Left cardiac atrium (tissue), 4 donors: Measurements from ENCODE around the gene SLC5A4. TPM values are rescaled to one million over a fixed set of nuclear protein-coding genes. Genes with fewer than 3 reads are reported as not detected.

Experiments used
- ATAC-seq, 2 donors: fragments of 200-7000 bp; cut with Tn5 transposase; one replicate each; pipeline ENCODE4 v1.9.1; 2020; ENCODE audit warnings: mild to moderate bottlenecking in 2 of 2, moderate library complexity in 2 of 2
- DNase-seq: peaks from one replicate; pipeline ENCODE4 v3.0.0-alpha.2; 2020
- intact Hi-C, 2 donors: fragments of 100-400 bp; cut with DNase I; formaldehyde crosslinking; loops; one replicate each; pipeline versions ENCODE4 v1.14.1 to v1.15.1; 2022 to 2023
- total RNA-seq, 2 donors: library from RNA; stranded (reverse); fragmentation: NEBNext Ultra II Directional; extraction: Animal tissue kit (Norgen Biotek cat#: 25700); gene quantifications; one replicate each; pipeline ENCODE4 v1.2.1, GENCODE V29; 2021
- donor health status: DM: no; HTN: yes; CAD: no.
- donor health status: DM: no; HTN: yes; CAD: no; lungs with severe emphysema.
- donor health status: DM: yes; HTN: yes; CAD: no.
- donor health status: Dilated cardiomyopathy.

Gene SLC5A4
- total RNA-seq, 2 donors from 2014 or later, result 0.31 TPM; not detected in 1

DNA sequence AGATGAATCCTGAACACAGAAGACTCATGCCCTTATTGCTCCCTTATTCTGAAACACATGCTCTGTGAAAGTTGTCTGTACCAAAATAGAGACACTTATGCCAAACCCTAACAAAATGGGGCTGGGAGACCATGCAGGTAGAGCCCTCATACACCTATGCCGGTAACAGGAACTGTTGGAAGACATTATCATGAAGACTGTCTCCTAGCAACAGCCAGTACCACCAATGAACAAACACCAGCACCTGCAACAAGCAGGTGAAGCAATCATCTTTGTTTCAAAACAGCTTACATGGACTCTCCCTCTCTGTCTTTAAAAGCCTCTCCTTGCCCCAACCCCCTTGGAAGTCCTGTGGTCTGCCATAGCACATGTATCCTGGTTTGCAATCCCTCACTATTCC is 17.2 kb downstream of the SLC5A4 start:
- DNase-seq (no peak), ATAC-seq (no peak)
- intact Hi-C loops, result no loop called here

- DNase-seq (no peak), ATAC-seq (no peak)
- intact Hi-C loops, result no loop called here
Observed at GRCh38 chr22:32236970-32237369, 18.2 kb downstream of the SLC5A4 start.

- intact Hi-C loops, result no loop called here
- ATAC-seq, result no peak
- no peak for DNase-seq
Observed at GRCh38 chr22:32233091-32233490, 22.1 kb downstream of the SLC5A4 start.

DNA sequence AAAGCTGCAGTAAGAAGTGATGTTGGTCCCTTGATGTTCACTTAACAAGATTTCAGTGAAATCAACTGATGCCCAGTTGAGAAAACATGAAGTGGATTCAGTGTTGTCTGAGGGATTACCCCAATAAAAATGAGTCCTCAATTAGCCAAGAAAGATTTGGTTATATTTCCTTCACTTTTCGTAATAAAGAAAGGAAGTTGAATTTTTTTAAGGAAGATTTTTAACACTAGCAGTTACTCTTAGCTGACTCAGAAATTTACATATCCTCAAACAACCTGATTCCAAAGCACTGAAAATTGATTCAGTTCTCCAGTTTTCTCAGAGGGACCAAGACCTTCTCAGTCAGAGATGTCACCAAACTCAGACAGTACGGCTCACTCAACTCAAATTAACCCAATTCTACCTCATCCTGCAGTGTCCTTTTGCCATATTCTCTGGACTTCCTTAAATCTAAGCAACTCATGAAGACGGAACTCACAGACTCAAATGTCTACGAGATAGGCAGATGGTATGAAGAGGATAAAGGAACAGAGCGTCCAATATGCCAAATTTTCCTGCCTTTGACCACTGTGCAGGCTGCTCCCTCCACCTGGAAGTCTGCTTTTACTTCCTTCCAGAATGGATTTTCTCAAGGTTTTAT is 22.8 kb downstream of the SLC5A4 start:
- DNase-seq, result no peak
- intact Hi-C loops, result no loop called here
- no peak for ATAC-seq

DNA sequence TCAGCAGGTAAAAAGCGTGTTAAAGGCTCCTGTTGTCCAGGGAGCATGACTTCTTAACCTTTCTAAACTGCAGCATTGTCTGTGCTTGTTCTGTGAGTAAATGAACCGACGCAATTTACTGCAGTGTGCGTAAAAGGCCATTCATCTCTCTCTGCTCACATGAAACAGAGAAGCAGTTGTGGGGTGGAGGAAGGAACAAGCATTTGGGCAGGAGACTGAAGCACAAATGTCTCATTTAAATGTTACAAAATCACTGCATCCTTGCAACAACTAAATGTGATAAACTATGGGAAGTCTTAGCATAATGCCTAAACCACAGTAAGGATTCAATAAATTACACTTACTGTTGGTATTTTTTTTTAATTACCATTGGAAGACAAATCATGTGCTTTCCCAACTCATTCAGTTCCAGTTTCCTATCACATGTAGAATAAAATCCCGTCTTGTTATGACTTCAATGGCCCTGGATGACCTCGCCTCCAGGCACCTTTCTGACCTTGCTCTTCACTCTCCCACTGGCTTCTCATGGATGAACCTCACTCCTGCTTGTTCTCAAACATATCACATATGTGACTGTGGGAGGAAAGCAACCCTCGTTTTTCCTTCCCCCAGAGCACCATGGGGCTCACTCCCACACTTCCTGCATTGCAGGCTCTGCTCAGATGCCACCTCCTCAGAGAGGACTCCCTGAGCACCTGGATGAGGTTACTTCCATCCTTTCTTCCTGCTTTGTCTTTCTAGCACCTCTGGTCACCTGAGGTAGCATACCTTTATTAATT is 28.6 kb downstream of the SLC5A4 start:
- DNase-seq (no peak), ATAC-seq (no peak)
- intact Hi-C loops, result no loop called here

GRCh38 chr22:32222991-32223390 is 32.2 kb downstream of the SLC5A4 start:
- ATAC-seq (no peak), DNase-seq (no peak)
- intact Hi-C loops, result no loop called here

GRCh38 chr22:32219026-32219425 is 36.1 kb downstream of the SLC5A4 start:
- DNase-seq (no peak), ATAC-seq (peak in 1 of 2 donors; percentile 62)
- intact Hi-C loops, result no loop called here

DNA sequence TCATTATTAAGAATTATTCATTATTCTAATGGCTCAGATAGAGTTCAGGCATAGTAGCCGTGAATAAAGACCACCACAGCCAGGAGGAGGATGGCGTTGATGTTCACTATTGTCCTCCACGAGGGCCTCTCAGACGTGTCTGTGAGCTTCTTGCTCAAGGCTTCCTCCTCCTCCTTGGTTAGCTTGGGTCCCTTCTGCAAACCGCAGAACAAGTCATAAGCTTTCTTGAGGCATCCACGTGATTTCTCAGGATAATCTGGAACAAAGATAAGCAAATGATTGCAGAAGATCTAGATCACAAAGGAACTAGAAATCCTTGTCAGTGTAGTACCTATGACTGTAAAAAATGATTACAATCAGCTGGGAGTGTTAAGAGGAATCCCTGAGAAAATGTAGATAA is 36.7 kb downstream of the SLC5A4 start:
- ATAC-seq, result peak in 1 of 2 donors; percentile 51
- no peak for DNase-seq
- intact Hi-C loops, result no loop called here

DNA sequence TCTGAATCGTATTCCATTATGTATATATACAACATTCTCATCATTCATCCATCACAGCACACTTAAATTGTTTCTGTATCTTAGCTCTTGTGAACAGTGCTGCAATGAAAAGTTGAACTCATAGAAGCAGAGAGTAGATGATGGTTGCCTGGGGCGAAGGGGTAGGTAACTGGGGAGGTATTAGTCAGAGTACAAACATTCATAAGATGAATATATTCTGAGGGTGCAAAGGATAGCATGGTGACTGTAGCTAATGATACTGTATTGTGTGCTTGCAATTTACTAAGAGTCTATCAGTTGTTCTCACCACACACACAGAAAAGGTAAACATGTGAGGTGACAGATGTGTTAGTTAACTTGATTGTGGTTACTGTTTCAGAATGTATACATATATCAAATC is 37.7 kb downstream of the SLC5A4 start:
- DNase-seq, result no peak
- intact Hi-C loops, result no loop called here
- ATAC-seq, result no peak

- DNase-seq, result no peak
- intact Hi-C loops, result no loop called here
Observed at GRCh38 chr22:32216911-32217310, 38.2 kb downstream of the SLC5A4 start.

DNA sequence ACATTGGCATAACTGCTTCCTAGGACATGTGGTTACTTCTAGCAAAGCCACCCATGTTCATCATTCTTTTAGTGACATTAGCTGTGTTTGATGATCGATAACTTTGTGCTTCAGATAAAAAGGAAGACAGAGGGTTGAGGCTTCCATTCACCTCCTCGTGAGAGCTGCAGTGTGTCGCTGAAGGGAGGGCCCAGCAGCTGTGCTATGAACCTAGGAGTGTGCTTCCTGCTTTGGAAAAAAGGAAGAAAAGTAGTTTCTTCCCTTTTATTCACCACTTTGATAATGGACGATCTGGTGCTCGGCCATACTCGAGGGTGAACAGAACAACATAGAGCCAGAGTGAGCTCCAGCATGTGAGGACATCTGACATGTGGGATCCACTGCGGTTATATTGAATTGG is 44.1 kb downstream of the SLC5A4 start:
- ATAC-seq, result no peak
- intact Hi-C loops, result no loop called here

More at GRCh38 chr22:32216911-32217310, 38.2 kb downstream of the SLC5A4 start:
- ATAC-seq, result no peak

GRCh38 chr22:32208681-32209080 is 46.5 kb downstream of the SLC5A4 start:
- intact Hi-C loops, result loop anchor here in 1 of 2 donors (10.0 kb wide), 1 partner anchor 234 kb away; no protein-coding TSS in a partner anchor
- DNase-seq (no peak), ATAC-seq (no peak)

More for the DNA sequence above, 44.1 kb downstream of the SLC5A4 start:
- no peak for DNase-seq

DNA sequence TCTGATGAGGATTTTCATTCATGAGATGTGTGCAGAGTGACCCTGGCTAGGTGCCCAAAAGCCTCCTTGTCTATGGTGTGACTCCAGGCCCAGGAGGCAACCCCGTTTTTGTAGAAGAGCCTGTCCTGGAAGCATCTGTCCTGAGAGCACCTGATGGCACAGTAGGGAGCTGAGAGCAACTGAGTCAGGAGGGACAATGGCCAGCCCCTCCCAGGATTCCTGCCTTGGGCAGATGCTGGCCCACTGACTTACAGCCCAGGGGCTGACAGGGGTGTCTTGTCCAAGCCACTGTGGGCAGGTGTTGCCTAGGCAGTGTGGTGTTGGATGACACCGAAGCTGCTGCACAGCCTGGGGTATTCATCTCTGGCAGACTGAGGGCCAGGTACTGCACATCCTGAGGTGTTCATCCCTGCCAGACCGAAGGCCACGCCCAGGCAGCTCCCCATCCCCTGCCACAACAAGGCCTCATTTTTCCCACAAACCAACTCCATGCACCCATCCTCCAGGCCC is 47.1 kb downstream of the SLC5A4 start:
- ATAC-seq (no peak), DNase-seq (no peak)
- intact Hi-C loops, result loop anchor here in 1 of 2 donors (10.0 kb wide), 1 partner anchor 233 kb away; no protein-coding TSS in a partner anchor

DNA sequence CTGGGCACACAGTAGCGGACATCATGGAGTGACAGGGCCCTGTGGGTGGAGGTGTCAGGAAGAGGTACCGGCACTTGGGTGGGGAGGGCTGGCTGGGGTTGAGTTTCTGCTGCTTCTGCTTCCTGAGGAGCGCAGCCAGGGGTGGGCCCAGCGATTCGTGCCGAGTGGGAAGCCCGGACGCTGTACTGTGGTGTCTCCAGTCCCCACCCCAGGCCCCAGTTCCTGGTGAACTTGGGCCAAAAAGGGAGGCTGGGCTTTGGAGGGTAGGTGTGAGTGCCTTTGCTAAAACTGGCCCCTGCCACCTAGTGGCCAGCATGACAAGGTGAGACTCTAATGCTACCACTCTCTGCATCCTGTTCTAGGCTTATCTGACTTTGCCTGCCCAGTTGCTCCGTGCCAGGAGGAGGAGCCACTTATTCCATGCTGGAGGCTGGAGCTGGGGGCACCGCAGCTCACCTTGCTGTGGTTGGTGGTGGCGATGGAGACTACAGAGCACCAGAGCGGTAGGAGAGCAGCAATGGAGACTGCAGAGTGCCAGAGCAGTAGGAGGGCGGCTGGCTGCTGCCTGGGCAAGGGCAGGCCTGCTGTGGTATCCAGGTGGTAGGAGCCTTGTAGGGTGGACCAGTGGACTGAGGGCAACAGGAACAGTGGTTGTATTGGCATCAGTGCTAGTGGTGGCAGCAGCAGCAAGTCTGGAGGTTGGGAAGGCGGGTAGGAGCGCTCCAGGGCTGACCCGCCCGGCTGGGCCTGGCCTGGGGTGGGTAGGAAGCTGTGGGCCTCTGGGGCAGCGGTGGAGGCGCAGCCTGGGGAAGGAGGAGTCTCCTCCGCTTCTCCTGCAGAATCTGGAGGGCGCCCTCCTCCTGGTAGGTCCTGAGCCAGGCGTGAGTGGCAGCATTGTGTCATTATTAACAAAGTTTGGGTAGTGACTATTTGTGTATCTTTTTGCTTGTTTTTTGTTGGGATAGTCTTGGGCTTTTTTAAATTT is 48.1 kb downstream of the SLC5A4 start:
- DNase-seq (no peak), ATAC-seq (no peak)
- intact Hi-C loops, result loop anchor here in 1 of 2 donors (10.0 kb wide), 1 partner anchor 232 kb away; no protein-coding TSS in a partner anchor

- no peak for ATAC-seq
- DNase-seq, result no peak
- intact Hi-C loops, result loop anchor here in 1 of 2 donors (10.0 kb wide), 1 partner anchor 231 kb away; no protein-coding TSS in a partner anchor
Observed at GRCh38 chr22:32205974-32206773, 49.0 kb downstream of the SLC5A4 start.

- intact Hi-C loops, result loop anchor here in 1 of 2 donors (5.0 to 10.0 kb wide), 2 partner anchors 230 to 267 kb away; partner anchors contain the start of gene FBXO7
- ATAC-seq, result peak; percentile 67 to 79
- peak; percentile 50 for DNase-seq
Observed at GRCh38 chr22:32204856-32205722, 50.1 kb downstream of the SLC5A4 start, which contains the start of gene RFPL2. Gene RFPL2 (minus strand): TSS chr22:32205073. CDS start chr22:32202451, 2,622 bp downstream.
